ENCODE results near the gene DNAL4.
"Not testable (repeated sequence)": the region's sequence is repeated elsewhere in the genome, so short reads cannot be mapped to it uniquely, and the experiment has no call there.

Gene DNAL4

DNA sequence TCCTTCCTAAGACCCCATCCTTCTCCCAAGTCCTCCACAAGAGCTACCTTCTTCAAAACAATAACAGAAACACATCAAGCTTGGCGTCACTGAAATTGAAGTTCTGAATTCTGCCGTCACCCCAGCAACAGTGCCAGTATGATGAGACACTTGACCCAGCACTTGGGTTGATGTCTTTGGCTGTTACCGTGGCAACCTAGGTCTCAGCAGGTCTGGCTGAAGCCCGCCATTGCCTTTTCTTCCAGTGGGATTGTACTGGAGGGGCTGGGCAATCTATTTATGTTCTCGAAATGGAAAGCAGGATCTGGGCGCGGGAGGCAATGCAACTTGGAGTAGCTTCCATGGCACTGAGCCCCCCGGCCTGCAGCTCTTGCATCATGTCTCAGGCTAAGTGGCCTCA lies 26.1 kb upstream of the DNAL4 start:
- DNase-seq (ENCODE audit: low read depth), result no peak
- no peak overlapping the region for H3K4me3 ChIP-seq (ENCODE audit: low read depth, low read length)
- TF ChIP-seq, protein P1, sequence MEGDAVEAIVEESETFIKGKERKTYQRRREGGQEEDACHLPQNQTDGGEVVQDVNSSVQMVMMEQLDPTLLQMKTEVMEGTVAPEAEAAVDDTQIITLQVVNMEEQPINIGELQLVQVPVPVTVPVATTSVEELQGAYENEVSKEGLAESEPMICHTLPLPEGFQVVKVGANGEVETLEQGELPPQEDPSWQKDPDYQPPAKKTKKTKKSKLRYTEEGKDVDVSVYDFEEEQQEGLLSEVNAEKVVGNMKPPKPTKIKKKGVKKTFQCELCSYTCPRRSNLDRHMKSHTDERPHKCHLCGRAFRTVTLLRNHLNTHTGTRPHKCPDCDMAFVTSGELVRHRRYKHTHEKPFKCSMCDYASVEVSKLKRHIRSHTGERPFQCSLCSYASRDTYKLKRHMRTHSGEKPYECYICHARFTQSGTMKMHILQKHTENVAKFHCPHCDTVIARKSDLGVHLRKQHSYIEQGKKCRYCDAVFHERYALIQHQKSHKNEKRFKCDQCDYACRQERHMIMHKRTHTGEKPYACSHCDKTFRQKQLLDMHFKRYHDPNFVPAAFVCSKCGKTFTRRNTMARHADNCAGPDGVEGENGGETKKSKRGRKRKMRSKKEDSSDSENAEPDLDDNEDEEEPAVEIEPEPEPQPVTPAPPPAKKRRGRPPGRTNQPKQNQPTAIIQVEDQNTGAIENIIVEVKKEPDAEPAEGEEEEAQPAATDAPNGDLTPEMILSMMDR (IDR thresholded peaks at IDR 0.05; ENCODE audit: low read depth, low read length, missing control alignments), result no peak

- no peak overlapping the region for H3K4me3 ChIP-seq (ENCODE audit: low read depth, low read length)
- TF ChIP-seq, protein P1 (IDR thresholded peaks at IDR 0.05; ENCODE audit: low read depth, low read length, missing control alignments), result no peak
- DNase-seq (ENCODE audit: low read depth), result no peak
Measured at GRCh38 chr22:38819387-38819940, 25.5 kb upstream of the DNAL4 start.

DNA sequence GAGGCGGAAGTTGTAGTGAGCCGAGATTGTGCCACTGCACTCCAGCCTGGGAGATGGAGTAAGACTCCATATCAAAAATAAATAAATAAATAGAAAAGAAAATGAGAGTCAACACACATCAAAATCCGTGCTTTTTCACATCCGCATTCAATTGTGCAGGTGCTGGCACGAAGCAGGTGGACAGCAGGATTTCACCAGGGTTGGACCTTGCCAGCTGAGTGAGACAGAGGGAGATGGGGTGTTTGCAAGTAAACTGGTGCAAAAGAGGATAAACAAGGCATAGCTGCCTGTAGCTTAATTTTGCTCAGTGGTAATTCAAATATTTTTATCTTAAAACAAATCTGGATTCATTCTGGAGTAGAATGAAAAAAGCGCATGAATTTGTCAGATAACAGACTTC lies 23.3 kb upstream of the DNAL4 start:
- no peak for DNase-seq (ENCODE audit: low read depth)
- H3K4me3 ChIP-seq (ENCODE audit: low read depth, low read length), result no peak overlapping the region
- TF ChIP-seq, protein P1 (IDR thresholded peaks at IDR 0.05; ENCODE audit: low read depth, low read length, missing control alignments), result no peak

- DNase-seq (ENCODE audit: low read depth), result no peak
- TF ChIP-seq, protein P1 (IDR thresholded peaks at IDR 0.05; ENCODE audit: low read depth, low read length, missing control alignments), result no peak
- no peak overlapping the region for H3K4me3 ChIP-seq (ENCODE audit: low read depth, low read length)
Measured at GRCh38 chr22:38815842-38816241, 21.9 kb upstream of the DNAL4 start.

DNA sequence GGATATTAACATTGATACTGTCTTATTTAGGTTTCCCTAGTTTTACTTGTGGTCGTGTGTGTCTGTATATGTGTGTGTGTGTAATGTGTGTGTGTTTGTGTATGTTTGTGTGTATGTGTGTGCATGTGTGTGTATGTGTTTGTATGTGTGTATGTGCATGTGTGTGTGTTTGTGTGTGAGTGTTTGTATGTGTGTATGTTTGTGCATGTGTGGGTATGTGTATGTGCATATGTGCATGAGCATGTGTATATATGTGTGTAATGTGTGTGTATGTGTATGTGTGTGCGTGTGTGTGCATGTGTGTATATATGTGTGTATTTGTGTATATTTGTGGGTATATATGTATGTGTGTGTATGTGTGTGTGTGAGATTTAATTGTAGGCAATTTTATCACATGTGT lies 17.3 kb upstream of the DNAL4 start:
- H3K4me3 ChIP-seq (ENCODE audit: low read depth, low read length), result no peak overlapping the region
- TF ChIP-seq, protein P1 (IDR thresholded peaks at IDR 0.05; ENCODE audit: low read depth, low read length, missing control alignments), result no peak
- DNase-seq (ENCODE audit: low read depth), result no peak

DNA sequence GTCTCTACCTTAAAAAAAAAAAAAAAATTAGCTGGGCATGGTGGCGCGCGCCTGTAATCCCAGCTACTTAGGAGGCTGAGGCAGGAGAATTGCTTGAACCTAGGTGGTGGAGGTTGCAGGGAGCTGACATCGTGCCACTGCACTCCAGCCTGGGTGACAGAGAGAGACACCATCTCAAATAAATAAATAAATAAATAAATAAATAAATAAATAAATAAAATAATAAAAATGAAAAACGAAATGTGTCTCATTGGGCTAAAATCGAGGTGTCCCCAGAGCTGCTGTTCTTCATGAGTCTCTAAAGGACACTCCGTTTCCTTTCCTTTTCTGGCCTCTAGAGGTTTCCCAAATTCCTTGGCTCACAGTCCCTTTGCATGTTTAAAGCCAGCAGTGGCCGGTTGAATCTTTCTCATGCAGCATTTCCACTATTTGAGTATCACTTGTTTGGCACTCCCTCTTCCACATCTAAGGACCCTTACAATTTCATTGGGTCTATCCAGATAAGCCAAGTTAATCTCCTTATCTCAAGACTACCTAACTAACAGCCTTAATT lies 11.2 kb upstream of the DNAL4 start:
- not testable (repeated sequence) for DNase-seq (ENCODE audit: low read depth); H3K4me3 ChIP-seq (ENCODE audit: low read depth, low read length)

GRCh38 chr22:38802671-38803121 lies 8.8 kb upstream of the DNAL4 start:
- TF ChIP-seq, protein P1 (IDR thresholded peaks at IDR 0.05; ENCODE audit: low read depth, low read length, missing control alignments), result no peak
- DNase-seq (ENCODE audit: low read depth), result no peak
- H3K4me3 ChIP-seq (ENCODE audit: low read depth, low read length), result no peak overlapping the region

All from GM12864 (cell line).